Fibroblast of lung (primary cell): ENCODE results near the gene VPS13C.

Experiments
- CTCF ChIP-seq, 2 donors: IDR thresholded peaks in 1 of 2; conservative IDR thresholded peaks in 1 of 2; 1 replicate in 1 of 2; 2 replicates in 1 of 2; pipeline ENCODE4 v1.5.1; 2011 to 2012; ENCODE audit warnings: low read length in 2 of 2, control low read depth in 1 of 2, inconsistent platforms in 1 of 2, low read depth in 1 of 2, mild to moderate bottlenecking in 1 of 2
- EZH2 ChIP-seq: IDR thresholded peaks from 2 replicates; pipeline ENCODE4 v1.5.1; 2012; ENCODE audit warnings: low read length, control low read depth, mild to moderate bottlenecking; ENCODE audit errors: missing control alignments

GRCh38 chr15:61907753-61908086 lies 152.5 kb downstream of the VPS13C start:
- TF ChIP-seq CTCF (conservative IDR thresholded peaks at IDR 0.05 in 1 of 2, IDR thresholded peaks at IDR 0.05 in 1 of 2; ENCODE audit: low read depth in 1 of 2, low read length in 2 of 2) (no peak), EZH2 (no peak)
